Suprapubic skin (tissue), 4 donors: ENCODE data around the gene HM13. TPM values are rescaled to one million over a fixed set of nuclear protein-coding genes. Genes with fewer than 3 reads are reported as not detected.

Experiments
- DNase-seq, 2 donors: peaks; one replicate each; pipeline ENCODE4 v3.0.0-alpha.2; 2019; ENCODE audit warnings: low spot score in 2 of 2
- H3K27ac ChIP-seq: fragments of 200-600 bp; sonication (generic); one replicate; pipeline ENCODE4 v1.5.1; 2019
- H3K27me3 ChIP-seq: fragments of 200-600 bp; sonication (generic); one replicate; pipeline ENCODE4 v1.5.1; 2019
- H3K36me3 ChIP-seq: fragments of 200-600 bp; sonication (generic); one replicate; pipeline ENCODE4 v1.5.1; 2019
- H3K4me1 ChIP-seq: fragments of 200-600 bp; sonication (generic); one replicate; pipeline ENCODE4 v1.5.1; 2019
- H3K4me3 ChIP-seq: fragments of 200-600 bp; sonication (generic); one replicate; pipeline ENCODE4 v1.5.1; 2019; ENCODE audit warnings: mild to moderate bottlenecking
- H3K9me3 ChIP-seq: fragments of 200-600 bp; sonication (generic); one replicate; pipeline ENCODE4 v1.5.1; 2019
- EP300 ChIP-seq: sonication (generic); formaldehyde crosslinking; IDR thresholded peaks from one replicate; pipeline ENCODE4 v1.6.1; 2017; ENCODE audit warnings: antibody characterized with exemption
- POLR2A ChIP-seq, 2 donors: fragments of 450-650 bp; IDR thresholded peaks; one replicate each; pipeline ENCODE4 v1.6.1; 2017; ENCODE audit warnings: antibody characterized with exemption in 2 of 2, mild to moderate bottlenecking in 2 of 2, moderate library complexity in 2 of 2
- POLR2AphosphoS5 ChIP-seq, 3 donors: sonication (generic); formaldehyde crosslinking; IDR thresholded peaks; one replicate each; pipeline ENCODE4 v1.6.1; 2017; ENCODE audit warnings: antibody characterized with exemption in 3 of 3
- WGBS: methylation state at CpG from one replicate; pipeline ENCODE4 v1.1.5; 2018; 5-methylcytosine and 5-hydroxymethylcytosine counted together
- total RNA-seq, 4 donors: library from RNA; depleted of rRNA; stranded (reverse); fragments of >200 nt; gene quantifications; one replicate each; pipeline ENCODE4 v1.1.0, GENCODE V29; 2016
- TF ChIP-seq, protein P1 (sequence below), 2 donors: fragments of 200-600 bp in 1 of 2; fragments of 450-650 bp in 1 of 2; sonication (generic) in 1 of 2; IDR thresholded peaks; one replicate each; pipeline ENCODE4 v1.5.1; 2016 to 2019; ENCODE audit warnings: antibody characterized with exemption in 2 of 2, mild to moderate bottlenecking in 1 of 2, moderate library complexity in 1 of 2

HM13 gene
- total RNA-seq, 4 donors from 2014 or later, result 44.3 to 59.7 (median 54.4) TPM

DNA sequence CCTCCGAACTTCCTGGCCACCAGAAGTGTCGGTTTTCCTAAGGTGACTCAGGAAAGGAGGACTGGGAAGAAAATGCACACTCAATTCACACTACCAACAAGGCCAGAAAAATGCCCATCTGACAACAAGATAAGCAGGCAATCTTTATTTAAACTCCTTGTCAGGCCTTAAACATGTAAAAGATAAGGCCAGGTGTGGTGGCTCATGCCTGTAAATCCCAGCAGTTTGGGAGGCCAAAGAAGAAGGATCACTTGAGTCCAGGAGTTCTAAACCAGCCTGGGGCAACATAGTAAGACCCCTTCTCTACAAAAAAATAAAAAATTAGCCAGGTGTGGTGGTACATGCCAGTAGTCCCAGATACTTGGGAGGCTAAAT, 83.2 kb downstream of the HM13 start:
- H3K4me3 ChIP-seq, result no peak overlapping the region
- H3K27ac ChIP-seq, result peak overlapping the region; percentile 57
- no peaks in the 10 kb centered on the region for H3K27me3 ChIP-seq
- peaks cover 30% of the 10 kb centered on the region for H3K4me1 ChIP-seq
- TF ChIP-seq POLR2AphosphoS5 (IDR thresholded peaks at IDR 0.05) (no peak), EP300 (no peak), POLR2A (IDR thresholded peaks at IDR 0.05) (no peak)
- TF ChIP-seq, protein P1, sequence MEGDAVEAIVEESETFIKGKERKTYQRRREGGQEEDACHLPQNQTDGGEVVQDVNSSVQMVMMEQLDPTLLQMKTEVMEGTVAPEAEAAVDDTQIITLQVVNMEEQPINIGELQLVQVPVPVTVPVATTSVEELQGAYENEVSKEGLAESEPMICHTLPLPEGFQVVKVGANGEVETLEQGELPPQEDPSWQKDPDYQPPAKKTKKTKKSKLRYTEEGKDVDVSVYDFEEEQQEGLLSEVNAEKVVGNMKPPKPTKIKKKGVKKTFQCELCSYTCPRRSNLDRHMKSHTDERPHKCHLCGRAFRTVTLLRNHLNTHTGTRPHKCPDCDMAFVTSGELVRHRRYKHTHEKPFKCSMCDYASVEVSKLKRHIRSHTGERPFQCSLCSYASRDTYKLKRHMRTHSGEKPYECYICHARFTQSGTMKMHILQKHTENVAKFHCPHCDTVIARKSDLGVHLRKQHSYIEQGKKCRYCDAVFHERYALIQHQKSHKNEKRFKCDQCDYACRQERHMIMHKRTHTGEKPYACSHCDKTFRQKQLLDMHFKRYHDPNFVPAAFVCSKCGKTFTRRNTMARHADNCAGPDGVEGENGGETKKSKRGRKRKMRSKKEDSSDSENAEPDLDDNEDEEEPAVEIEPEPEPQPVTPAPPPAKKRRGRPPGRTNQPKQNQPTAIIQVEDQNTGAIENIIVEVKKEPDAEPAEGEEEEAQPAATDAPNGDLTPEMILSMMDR (IDR thresholded peaks at IDR 0.05), result no peak
- H3K36me3 ChIP-seq, result no peaks in the 10 kb centered on the region
- no peaks in the 10 kb centered on the region for H3K9me3 ChIP-seq
- DNase-seq, result no peak
- WGBS, result 92% methylated on average over 2 of the region's 2 CpGs

DNA sequence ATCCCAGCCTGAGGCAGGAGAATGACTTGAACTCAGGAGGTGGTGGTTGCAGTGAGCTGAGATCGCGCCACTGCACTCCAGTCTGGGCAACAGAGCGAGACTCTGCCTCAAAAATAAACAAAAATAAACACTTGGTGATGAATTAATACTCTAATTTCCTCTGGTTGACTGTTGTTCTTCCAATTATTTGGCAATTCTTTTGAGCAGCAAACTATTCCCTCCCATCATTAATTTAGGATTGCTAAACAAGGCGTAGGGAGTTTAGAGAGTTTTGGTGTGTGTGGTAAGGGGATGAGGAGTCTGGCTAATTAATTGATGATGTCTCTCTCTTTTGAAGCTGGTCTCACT, 88.2 kb downstream of the HM13 start:
- Histone ChIP-seq H3K9me3 (no peaks in the 10 kb centered on the region), H3K4me3 (no peak overlapping the region), H3K36me3 (no peaks in the 10 kb centered on the region), H3K27me3 (no peaks in the 10 kb centered on the region), H3K4me1 (peaks cover 39% of the 10 kb centered on the region), H3K27ac (peak overlapping the region; percentile 59)
- DNase-seq, result no peak
- 70% methylated on average over 4 of the region's 4 CpGs for WGBS
- TF ChIP-seq POLR2AphosphoS5 (IDR thresholded peaks at IDR 0.05) (no peak), EP300 (no peak), POLR2A (IDR thresholded peaks at IDR 0.05) (no peak)

DNA sequence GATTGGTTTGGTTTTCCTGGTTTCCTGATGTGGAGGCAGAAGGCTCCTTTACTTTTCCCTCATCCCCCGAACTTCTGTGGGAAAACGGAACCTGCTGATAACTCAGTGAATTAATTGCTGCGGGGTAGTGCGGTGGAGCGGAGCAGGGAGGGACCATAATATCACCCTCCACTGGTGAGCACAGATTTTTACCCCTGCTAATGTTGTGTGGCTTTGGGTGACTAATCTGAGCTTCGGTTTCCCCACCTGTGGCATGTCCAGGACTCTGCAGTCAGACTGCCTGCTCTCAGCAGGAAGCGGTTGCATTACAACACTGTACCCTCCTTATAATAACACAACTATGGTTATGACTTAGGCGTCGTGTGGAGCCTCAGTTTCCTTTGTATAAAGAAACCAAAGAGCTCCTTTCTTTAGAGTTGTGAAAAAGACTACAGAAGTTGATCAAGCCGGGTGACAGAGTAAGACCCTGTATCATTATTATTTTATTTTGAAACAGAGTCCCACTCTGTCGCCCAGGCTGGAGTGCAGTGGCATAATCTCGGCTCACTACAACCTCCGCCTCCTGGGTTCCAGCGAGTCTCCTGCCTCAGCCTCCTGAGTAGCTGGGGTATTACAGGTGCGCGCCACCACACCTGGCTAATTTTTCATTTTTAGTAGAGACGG, 88.7 kb downstream of the HM13 start:
- no peaks in the 10 kb centered on the region for H3K9me3 ChIP-seq
- peaks cover 44% of the 10 kb centered on the region for H3K4me1 ChIP-seq
- H3K36me3 ChIP-seq, result no peaks in the 10 kb centered on the region
- no peaks in the 10 kb centered on the region for H3K27me3 ChIP-seq
- H3K4me3 ChIP-seq, result no peak overlapping the region
- DNase-seq, result no peak
- H3K27ac ChIP-seq, result peak overlapping the region; percentile 59
- TF ChIP-seq POLR2AphosphoS5 (IDR thresholded peaks at IDR 0.05), result no peak
- no peak for TF ChIP-seq POLR2A (IDR thresholded peaks at IDR 0.05)
- no peak for TF ChIP-seq EP300
- TF ChIP-seq, protein P1 (IDR thresholded peaks at IDR 0.05), result no peak
- 65% methylated on average over 17 of the region's 17 CpGs for WGBS

DNA sequence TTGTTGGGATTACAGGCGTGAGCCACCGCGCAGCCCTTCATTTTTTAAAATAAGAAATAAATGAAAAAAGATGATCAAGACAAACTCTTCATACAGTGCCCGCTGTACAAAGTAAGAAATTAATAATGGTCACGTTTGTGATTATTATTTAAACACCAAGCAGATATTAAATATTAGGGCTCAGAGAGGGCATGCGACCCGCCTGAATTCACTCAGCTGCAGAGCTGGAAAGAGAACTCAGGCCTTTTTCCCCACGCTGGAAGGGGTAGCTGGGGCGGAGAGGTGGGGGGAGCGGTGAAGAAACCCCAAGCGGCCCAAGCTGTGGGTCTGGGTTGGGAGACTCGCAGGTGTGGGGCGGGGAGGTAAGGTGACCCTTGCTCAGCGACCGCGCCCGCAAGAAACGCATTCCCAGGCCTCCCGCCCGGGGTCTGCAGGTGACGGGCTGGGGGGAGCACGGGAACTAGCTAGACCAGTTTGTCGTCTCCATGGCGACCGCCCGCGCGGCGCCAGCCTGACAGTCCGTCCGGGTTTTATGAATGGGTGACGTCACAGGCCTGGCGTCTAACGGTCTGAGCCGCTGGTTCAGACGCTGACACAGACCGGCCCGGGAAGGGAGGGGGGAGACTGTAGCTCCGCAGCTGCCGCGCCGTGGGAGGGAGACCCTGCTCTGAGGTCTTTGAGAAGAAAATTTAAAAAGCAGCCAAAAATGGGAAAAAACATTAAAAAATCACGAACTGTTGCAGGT, 89.8 kb downstream of the HM13 start:
- DNase-seq, result peak; percentile 98
- no peaks in the 10 kb centered on the region for H3K9me3 ChIP-seq

DNA sequence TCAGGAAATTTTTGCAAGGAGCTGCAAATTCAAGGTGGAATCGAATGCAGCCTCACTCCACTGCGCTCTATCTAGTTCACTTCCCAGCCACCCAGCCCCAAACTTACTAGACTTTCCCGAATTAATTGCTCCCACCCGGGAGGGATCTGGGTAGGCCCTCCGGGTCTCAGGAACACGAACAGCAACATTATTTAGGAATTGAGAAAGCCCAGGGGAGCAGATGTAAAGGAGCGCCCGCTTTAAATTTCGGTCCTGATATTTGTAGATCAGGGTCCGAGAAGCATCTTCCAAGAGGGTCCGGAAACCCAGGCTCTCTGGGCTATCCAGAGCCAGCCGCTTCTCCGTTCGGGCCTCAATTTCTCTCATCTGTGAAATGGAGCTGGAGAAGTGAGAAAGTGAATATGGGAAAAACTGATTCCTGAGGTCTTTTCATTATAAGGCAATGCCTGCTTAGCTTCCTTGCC, 90.4 kb downstream of the HM13 start:
- Histone ChIP-seq H3K9me3 (no peaks in the 10 kb centered on the region), H3K4me3 (peak overlapping the region; percentile 73), H3K27ac (peak overlapping the region; percentile 85), H3K4me1 (peaks cover 60% of the 10 kb centered on the region), H3K27me3 (no peaks in the 10 kb centered on the region), H3K36me3 (no peaks in the 10 kb centered on the region)
- WGBS, result 2% methylated on average over 14 of the region's 14 CpGs
- TF ChIP-seq, protein P1 (IDR thresholded peaks at IDR 0.05), result no peak
- TF ChIP-seq EP300 (no peak), POLR2AphosphoS5 (IDR thresholded peaks at IDR 0.05) (no peak), POLR2A (IDR thresholded peaks at IDR 0.05) (no peak)
- no peak for DNase-seq

More for the DNA sequence above, 89.8 kb downstream of the HM13 start:
- H3K36me3 ChIP-seq, result no peaks in the 10 kb centered on the region
- no peaks in the 10 kb centered on the region for H3K27me3 ChIP-seq
- peaks cover 55% of the 10 kb centered on the region for H3K4me1 ChIP-seq
- WGBS, result 14% methylated on average over 39 of the region's 43 CpGs
- peak overlapping the region; percentile 73 for H3K4me3 ChIP-seq
- H3K27ac ChIP-seq, result peak overlapping the region; percentile 85
- TF ChIP-seq EP300 (no peak), POLR2A (IDR thresholded peaks at IDR 0.05) (peak in 1 of 2 donors; percentile 25), POLR2AphosphoS5 (IDR thresholded peaks at IDR 0.05) (peak; percentile 34 to 82 (median 50))
- TF ChIP-seq, protein P1 (IDR thresholded peaks at IDR 0.05), result no peak
